ENCODE results near the gene SUSD3.

- TF ChIP-seq CTCF (IDR thresholded peaks at IDR 0.05), result no peak
- TF ChIP-seq POLR2A (IDR thresholded peaks at IDR 0.05), result no peak
- TF ChIP-seq EP300 (IDR thresholded peaks at IDR 0.05), result no peak
Measured at GRCh38 chr9:93126825-93127368, 68.4 kb downstream of the SUSD3 start.
